ENCODE data around the gene AGMAT.
A peak's percentile ranks its signal among the peaks of the same experiment; 100 is the strongest.

Gene AGMAT

DNA sequence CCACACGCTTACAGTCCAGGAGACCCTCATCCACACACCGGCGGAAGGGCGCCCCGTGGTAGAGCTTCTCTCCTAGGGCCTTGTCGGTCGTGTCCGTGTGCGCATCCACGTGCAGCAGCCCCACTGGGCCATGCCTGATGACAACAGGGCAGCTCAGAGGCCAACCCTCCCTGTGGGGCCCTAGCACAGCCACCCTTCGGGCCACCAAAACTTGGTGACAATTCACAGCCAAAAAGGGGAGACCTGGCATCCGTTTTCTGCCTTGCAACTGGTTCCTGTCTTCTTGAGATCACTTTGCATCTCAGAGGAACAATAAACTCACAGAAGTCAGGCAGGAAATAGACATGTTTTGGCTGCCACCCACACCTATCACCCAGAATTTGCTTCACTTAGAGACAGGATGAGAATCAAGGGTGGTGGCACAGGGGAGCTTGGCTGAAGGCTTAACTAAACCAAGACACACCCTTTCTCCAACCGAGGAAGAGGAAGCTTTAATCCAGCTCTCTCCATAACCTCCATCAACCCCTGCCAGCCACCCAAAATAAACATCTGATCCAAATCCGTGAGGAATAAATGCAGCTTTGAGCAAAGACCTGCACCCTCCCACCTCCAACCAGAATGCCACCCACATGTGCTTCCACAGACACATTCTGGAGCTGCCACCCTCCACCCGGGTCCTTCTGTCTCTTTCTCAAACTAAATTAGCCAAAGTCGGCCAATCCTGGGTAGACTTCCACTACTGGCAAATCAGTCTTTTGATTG lies 5.7 kb downstream of the AGMAT start:
- H3K36me3 ChIP-seq (replicated peaks; ENCODE audit: insufficient read depth, low read length) = no peaks in the 10 kb centered on the region
- H3K4me2 ChIP-seq (ENCODE audit: low read depth, low read length) = peak overlapping the region; percentile 66
- peak overlapping the region; percentile 92 for H3K27ac ChIP-seq (ENCODE audit: low read length)
- peak overlapping the region; percentile 62 for H3K9ac ChIP-seq (ENCODE audit: low read length)
- peak overlapping the region; percentile 5 for H3K4me3 ChIP-seq (ENCODE audit: low read length)
- peak; percentile 38 for DNase-seq
- H3K9me3 ChIP-seq (replicated peaks; ENCODE audit: insufficient read depth, low read length) = no peaks in the 10 kb centered on the region
- H2AFZ ChIP-seq (ENCODE audit: low read length) = peak overlapping the region; percentile 29
- no peaks in the 10 kb centered on the region for H3K9me2 ChIP-seq (replicated peaks; ENCODE audit: insufficient read depth, low read length)
- peaks cover 33% of the 10 kb centered on the region for H3K4me1 ChIP-seq (ENCODE audit: low read length)
- TF ChIP-seq, protein P1, sequence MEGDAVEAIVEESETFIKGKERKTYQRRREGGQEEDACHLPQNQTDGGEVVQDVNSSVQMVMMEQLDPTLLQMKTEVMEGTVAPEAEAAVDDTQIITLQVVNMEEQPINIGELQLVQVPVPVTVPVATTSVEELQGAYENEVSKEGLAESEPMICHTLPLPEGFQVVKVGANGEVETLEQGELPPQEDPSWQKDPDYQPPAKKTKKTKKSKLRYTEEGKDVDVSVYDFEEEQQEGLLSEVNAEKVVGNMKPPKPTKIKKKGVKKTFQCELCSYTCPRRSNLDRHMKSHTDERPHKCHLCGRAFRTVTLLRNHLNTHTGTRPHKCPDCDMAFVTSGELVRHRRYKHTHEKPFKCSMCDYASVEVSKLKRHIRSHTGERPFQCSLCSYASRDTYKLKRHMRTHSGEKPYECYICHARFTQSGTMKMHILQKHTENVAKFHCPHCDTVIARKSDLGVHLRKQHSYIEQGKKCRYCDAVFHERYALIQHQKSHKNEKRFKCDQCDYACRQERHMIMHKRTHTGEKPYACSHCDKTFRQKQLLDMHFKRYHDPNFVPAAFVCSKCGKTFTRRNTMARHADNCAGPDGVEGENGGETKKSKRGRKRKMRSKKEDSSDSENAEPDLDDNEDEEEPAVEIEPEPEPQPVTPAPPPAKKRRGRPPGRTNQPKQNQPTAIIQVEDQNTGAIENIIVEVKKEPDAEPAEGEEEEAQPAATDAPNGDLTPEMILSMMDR (IDR thresholded peaks at IDR 0.05; ENCODE audit: low read length) = no peak
- no peak for TF ChIP-seq EZH2phosphoT487 (IDR thresholded peaks at IDR 0.05; ENCODE audit: low read length)
- no peak for TF ChIP-seq EZH2 (optimal IDR thresholded peaks at IDR 0.05; ENCODE audit: low read depth, low read length)
- H3K79me2 ChIP-seq (ENCODE audit: low read length) = peaks cover 14% of the 10 kb centered on the region
- no peaks in the 10 kb centered on the region for H4K20me1 ChIP-seq (ENCODE audit: insufficient read depth, low read length)
- no peaks in the 10 kb centered on the region for H3K27me3 ChIP-seq (replicated peaks; ENCODE audit: insufficient read depth, low read length)
- peaks cover 33% of the 10 kb centered on the region for H3F3A ChIP-seq (ENCODE audit: insufficient read depth, low read length)

DNA sequence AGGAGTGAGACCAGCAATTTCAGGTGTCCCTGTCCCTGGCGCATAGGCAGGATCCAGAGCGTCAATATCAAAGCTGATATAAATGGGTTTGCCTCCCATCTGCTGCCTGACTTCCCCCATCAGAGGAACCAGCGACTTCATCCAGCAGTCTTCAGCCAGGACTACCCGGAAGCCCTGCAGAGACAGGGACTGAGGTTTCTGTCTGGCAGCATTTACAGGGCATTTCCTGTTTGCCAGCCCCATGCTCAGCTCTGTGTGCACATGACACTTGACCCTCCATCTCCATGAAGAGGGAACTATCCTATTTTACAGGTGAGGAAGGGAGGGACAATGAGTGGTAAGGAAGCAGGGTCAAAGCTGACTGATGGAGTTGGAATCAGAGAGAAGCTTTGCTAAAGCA lies 7.2 kb downstream of the AGMAT start:
- no peak overlapping the region for H3K9ac ChIP-seq (ENCODE audit: low read length)
- TF ChIP-seq EZH2 (optimal IDR thresholded peaks at IDR 0.05; ENCODE audit: low read depth, low read length) (no peak), EZH2phosphoT487 (IDR thresholded peaks at IDR 0.05; ENCODE audit: low read length) (no peak)
- TF ChIP-seq, protein P1 (IDR thresholded peaks at IDR 0.05; ENCODE audit: low read length) = no peak
- no peak overlapping the region for H2AFZ ChIP-seq (ENCODE audit: low read length)
- no peak overlapping the region for H3K4me2 ChIP-seq (ENCODE audit: low read depth, low read length)
- H3K9me3 ChIP-seq (replicated peaks; ENCODE audit: insufficient read depth, low read length) = no peaks in the 10 kb centered on the region
- peaks cover 26% of the 10 kb centered on the region for H3K4me1 ChIP-seq (ENCODE audit: low read length)
- H3K4me3 ChIP-seq (ENCODE audit: low read length) = no peak overlapping the region
- no peaks in the 10 kb centered on the region for H3K27me3 ChIP-seq (replicated peaks; ENCODE audit: insufficient read depth, low read length)
- 0 out of 2 replicates have a peak, but pooled peaks cover 3% of the 10 kb centered on the region for H3K79me2 ChIP-seq (ENCODE audit: low read length)
- no peak for DNase-seq
- peaks cover 37% of the 10 kb centered on the region for H3F3A ChIP-seq (ENCODE audit: insufficient read depth, low read length)
- no peaks in the 10 kb centered on the region for H3K36me3 ChIP-seq (replicated peaks; ENCODE audit: insufficient read depth, low read length)
- no peaks in the 10 kb centered on the region for H3K9me2 ChIP-seq (replicated peaks; ENCODE audit: insufficient read depth, low read length)
- H3K27ac ChIP-seq (ENCODE audit: low read length) = no peak overlapping the region
- H4K20me1 ChIP-seq (ENCODE audit: insufficient read depth, low read length) = no peaks in the 10 kb centered on the region

DNA sequence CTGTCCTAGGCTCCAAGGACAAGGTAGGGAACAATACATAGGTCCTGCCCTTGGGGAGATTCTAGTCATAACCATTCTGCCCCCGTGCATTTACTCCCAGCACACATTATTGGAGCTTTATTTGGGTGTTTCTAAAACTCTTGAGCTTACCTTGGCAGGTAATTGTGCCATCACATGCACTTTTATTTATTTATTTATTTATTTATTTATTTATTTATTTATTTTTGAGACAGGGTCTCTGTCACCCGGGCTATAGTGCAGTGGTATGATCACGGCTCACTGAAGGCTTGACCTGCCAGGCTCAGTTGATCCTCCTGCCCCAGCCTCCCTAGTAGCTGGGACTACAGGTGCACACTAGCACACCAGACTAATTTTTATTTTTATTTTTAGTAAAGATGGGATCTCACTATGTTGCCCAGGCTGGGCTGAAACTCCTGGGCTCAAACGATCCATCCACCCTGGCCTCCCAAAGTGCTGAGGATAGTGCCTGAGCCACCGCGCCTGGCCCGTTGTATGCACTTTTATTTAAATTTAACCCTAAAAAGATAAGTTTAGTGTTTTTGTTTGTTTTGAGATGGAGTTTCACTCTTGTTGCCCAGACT lies 9.2 kb downstream of the AGMAT start:
- no peaks in the 10 kb centered on the region for H4K20me1 ChIP-seq (ENCODE audit: insufficient read depth, low read length)
- no peaks in the 10 kb centered on the region for H3K36me3 ChIP-seq (replicated peaks; ENCODE audit: insufficient read depth, low read length)
- H3K9me3 ChIP-seq (replicated peaks; ENCODE audit: insufficient read depth, low read length) = no peaks in the 10 kb centered on the region
- no peaks in the 10 kb centered on the region for H3K79me2 ChIP-seq (ENCODE audit: low read length)
- no peak overlapping the region for H3K4me2 ChIP-seq (ENCODE audit: low read depth, low read length)
- H3K9me2 ChIP-seq (replicated peaks; ENCODE audit: insufficient read depth, low read length) = no peaks in the 10 kb centered on the region
- peaks cover 32% of the 10 kb centered on the region for H3K4me1 ChIP-seq (ENCODE audit: low read length)
- no peak overlapping the region for H3K27ac ChIP-seq (ENCODE audit: low read length)
- no peaks in the 10 kb centered on the region for H3K27me3 ChIP-seq (replicated peaks; ENCODE audit: insufficient read depth, low read length)
- DNase-seq = no peak
- peaks cover 48% of the 10 kb centered on the region for H3F3A ChIP-seq (ENCODE audit: insufficient read depth, low read length)
- H3K4me3 ChIP-seq (ENCODE audit: low read length) = no peak overlapping the region
- no peak overlapping the region for H3K9ac ChIP-seq (ENCODE audit: low read length)
- H2AFZ ChIP-seq (ENCODE audit: low read length) = no peak overlapping the region
- TF ChIP-seq EZH2 (optimal IDR thresholded peaks at IDR 0.05; ENCODE audit: low read depth, low read length) (no peak), EZH2phosphoT487 (IDR thresholded peaks at IDR 0.05; ENCODE audit: low read length) (no peak)
- TF ChIP-seq, protein P1 (IDR thresholded peaks at IDR 0.05; ENCODE audit: low read length) = no peak

All from MM.1S (cell line).